GM19395 (cell line): ENCODE measurements around the gene KIFC3.
"Not testable (repeated sequence)": the region's sequence is repeated elsewhere in the genome, so short reads cannot be mapped to it uniquely, and the experiment has no call there.

Experiments used
- ATAC-seq: cut with Tn5 transposase; IDR thresholded peaks from one replicate; pipeline ENCODE4 v1.9.1; 2021; ENCODE audit warnings: mild to moderate bottlenecking, moderate library complexity; ENCODE audit not compliant: unreplicated experiment

The KIFC3 gene

DNA sequence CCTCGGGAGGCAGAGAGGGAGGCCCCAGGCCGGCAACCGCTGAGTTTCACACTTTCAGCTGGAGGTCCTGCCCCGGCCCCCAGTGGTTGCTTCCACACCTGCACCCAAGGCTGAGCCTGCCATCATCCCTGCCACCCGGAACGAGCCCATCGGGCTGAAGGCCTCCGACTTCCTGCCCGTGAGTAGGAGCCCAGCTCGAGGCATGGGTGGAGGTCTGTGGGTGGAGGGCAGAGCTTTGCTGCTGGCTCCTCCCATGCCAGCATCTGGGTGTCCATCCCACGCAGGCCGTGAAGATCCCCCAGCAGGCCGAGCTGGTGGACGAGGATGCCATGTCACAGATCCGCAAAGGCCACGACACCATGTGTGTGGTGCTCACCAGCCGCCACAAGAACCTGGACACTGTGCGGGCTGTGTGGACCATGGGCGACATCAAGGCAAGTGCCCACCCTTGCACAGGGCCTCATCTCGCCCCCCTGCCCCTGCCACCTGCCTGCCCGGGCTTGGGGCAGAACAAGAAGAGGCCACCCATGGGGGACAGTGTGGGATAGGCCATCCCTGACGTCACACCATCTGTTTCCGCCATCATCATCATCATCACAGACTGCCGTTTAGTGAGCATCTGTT lies 47.1 kb downstream of the KIFC3 start:
- ATAC-seq = no peak

DNA sequence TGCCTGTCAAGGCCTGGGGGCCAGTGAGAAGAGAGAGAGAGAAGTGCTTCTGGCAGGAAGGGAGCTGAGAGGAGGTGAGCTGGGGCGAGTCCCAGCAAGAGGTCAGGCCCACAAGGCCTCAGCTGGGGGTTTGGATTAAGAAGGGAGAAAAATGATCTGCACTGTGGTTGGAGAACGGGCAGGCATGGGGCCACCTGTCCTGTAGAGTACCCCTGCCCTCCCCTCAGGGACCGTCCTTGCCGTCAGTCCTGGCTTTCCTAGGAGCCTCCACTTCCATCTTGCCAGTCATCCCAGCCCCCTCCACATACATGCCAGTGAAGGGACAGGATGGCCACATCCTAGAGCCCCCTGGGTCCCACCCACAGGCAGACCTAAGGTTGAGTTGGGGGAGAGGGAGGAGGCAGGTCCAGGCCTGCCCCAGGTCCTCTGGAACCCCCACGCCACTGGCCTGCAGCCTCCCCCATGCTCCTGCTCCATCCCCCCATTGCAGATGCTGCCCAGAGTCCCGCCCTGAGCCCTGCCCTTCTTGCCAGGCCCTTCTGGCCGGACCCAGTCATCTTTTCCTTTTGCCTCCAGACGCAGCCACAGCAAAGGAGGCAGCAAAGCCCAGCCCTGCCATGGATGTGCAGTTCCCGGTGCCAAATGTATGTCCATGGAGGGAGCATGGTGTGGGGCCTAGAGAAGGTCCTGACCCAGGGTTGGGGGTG lies 47.8 kb downstream of the KIFC3 start:
- ATAC-seq = no peak

DNA sequence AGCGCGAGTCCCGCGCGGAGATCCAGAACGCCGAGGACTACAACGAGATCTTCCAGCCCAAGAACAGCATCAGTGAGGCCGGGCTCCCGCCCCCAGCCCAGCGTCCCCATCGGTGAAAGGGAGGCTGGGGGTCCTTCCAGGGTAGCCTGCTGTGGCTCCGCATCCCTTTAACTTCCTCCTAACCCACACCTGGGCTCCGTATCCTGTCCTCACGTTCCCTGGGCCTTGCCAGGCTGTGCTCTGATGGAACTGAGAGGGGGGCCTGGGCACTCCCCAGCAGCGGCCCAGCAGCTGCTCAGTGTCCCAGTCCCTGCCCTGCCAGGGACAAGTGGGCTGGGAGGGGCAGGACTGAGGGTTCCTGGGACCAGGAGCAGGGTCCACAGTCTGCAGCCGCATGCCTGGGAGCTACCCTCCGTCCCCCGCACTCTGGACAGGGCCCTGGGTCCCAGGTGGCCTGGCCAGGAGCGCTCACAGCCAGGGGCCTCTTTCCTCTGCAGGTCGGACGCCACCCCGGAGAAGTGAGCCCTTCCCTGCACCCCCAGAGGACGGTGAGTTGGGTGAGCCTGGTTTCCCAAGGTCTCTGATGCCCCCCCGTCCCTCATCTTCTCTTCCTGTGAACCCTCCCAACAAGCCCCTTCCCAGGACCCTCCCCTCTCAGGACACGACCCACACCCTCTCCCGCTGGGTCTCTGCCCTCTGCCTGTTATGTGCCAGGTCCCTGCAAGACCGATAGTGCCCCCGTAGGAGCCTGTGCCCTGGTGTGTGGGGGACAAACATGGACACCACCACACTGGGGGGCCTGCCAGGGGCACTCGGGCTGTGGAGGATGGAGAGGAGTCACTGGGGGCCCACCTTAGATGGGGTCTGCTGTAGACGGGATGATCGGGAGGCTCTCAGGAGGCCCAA lies 48.6 kb downstream of the KIFC3 start:
- no peak for ATAC-seq

DNA sequence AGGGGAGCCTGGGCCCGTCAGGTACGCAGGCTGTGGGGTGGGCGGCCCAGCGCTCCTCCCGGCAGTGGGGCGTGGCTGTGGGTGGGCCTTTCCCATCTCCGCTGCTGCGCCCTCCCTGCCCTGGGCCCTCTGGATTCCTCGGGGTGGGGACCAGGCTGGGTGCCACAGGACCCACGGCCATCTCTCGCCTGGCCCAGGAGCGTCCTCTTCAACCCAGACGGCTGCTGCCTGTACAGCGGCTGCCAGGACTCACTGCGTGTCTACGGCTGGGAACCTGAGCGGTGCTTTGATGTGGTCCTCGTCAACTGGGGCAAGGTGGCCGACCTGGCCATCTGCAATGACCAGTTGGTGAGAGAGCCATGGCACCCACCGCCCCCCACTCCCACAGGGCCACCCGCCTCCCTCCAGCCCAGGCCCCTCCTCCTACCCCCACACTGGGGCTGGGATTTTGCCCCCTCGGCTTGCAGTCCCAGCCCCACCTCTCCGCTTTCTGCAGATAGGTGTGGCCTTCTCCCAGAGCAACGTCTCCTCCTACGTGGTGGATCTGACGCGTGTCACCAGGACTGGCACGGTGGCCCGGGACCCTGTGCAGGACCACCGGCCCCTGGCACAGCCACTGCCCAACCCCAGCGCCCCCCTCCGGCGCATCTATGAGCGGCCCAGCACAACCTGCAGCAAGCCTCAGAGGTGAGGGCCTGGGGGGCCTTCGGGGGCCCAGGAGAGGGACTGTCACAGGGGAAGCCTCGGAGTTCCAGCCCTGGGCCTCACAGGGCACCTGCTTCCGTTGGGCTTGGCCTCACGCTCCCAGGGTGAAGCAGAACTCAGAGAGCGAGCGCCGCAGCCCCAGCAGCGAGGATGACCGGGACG lies 49.5 kb downstream of the KIFC3 start:
- ATAC-seq = no peak

DNA sequence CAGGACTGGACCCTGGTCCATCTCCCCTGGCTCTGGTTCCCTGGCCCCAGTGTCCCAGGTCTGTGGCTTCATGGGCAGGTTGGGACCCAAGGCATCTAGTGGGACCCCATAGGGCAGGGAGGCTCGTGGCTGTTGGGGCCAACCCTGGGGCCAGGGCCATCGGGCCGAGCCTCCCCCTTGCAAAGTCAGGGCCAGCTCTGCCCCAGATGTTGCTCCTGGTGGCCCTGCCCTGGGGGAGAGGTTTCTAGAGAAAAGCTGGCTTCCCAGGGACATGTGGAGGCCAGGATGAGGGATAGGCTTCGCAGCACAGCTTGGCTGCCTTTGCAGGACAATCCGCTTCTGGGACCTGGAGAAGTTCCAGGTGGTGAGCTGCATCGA lies 50.1 kb downstream of the KIFC3 start:
- ATAC-seq = no peak

DNA sequence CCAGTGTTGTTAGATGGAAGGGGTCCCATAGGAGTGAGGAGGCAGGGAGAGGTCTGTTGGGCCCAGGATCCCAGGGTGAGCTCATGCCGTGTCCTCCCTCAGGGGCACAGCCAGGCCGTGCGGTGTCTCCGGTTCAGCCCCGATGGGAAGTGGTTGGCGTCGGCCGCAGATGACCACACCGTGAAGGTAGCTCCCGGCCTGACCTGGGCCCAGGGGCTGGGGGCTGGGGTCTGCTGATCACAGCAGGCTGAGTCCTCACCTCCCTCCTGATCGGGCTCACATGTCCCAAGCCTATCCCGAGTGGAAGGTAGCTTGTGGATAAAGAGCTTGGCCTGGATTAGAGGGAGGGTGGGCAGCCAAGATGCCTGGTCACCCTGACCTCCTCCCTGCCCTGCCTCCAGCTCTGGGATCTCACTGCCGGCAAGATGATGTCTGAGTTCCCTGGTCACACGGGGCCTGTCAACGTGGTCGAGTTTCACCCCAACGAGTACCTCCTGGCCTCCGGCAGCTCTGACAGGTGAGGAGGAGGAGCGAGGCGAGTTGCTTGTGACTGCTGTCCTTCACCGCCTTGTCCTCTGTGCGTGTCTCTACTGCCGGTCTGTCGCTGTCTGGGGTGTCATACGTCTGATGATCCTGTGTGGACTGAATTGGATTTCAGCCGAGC lies 50.6 kb downstream of the KIFC3 start:
- ATAC-seq = no peak

DNA sequence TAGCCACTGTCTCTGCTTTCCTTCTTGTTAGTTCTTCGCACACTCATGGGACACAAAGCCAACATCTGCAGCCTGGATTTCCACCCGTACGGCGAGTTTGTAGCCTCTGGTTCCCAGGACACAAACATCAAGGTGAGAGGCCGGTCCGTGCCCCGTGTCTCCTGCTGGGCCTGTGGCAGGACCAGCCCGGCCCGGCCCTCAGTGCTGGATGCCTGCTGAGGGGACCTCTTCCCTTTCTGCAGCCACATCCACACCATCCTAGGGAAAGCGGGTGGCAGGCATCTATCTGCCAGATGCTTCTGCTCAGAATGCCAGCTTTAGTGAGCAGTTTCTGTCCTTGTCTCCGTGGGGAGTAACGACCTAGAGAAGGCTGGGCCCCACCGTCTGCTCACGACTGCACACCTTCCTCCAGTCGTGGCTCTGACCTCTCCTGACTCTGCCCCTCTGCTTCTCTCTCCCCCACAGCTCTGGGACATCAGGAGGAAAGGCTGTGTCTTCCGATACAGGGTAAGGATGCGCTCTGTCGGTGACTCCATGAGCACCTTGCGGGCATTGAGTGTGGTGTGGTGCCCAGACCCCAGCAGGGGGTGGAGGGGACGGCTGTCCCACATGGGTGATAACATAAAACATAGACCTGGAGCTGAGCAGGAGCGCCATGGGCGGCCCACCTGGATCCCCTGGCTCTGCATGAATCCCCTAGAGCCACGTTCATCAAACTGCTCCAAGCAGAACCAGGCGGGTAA lies 51.3 kb downstream of the KIFC3 start:
- no peak for ATAC-seq

DNA sequence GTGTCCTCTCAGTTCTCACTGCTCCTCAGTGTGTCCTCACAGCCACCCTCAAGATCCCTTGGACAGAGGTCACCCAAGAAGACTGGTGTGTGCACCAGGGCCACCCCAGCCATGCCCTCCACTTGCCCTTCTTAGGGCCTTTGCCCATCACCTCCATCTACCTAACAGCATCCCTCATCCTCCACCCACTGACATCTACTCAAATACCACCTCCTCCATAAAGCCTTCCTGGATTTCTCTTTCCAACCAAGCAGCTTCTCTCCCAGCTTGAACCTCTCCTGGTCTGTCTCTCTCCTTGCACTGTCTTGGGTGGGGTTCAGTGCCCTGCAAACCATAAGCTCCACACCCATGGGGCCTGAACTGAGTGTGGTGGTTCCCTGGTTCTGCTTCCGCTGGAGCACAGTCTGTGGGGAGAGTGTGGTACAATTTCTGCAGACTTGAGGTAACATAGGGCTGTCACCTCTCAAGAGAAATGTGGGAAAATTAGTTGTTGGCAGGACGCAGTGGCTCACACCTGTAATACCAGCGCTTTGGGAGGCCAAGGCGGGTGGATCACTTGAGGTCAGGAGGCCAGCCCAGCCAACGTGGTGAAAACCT lies 52.3 kb downstream of the KIFC3 start:
- ATAC-seq = no peak

DNA sequence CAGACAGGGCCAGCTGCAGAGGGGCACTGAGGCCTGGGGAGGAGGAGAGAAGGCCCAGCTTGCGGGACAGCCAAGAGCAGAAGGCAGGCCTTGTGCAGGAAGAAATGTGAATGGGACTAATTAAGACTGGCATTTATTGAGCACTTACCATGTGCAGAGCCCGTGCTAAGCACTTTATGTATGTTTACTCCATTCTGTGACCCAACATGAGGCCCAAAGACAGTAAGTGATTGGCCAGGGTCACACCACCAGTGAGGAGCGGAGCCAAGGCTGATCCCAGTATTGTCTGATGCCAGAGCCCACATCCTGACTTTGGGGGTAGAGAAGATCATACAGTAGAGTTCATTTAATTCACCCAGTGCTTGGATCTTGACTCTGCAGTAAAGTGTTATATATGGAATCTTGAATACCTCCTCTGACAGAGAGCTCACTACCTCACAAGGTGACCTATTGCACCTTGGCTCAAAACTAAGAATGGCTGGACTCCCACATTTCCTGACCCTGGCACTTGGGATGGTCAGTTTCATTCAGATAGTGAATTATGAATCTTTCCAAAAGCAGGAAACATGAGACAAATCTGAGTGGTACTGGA lies 53.1 kb downstream of the KIFC3 start:
- ATAC-seq = no peak

DNA sequence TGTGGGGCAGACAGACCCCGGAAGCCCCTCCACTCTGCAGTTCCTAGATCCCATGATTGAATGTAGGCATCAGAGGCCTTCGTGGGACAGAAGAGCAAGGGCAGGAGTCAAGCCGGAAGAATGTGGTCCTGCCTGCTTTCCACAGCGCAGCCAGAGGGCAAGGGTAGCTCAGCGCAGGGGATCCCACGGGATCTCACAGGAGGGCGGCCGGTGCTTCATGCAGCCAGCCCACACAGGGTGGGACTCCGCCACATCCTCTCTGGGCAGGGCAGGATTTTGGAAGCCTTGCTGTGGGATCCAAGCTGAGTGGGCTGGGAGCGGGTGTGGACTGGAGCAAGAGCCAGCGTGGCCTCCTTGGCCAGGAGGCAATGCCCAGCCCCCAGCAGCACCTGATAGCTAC lies 53.7 kb downstream of the KIFC3 start:
- no peak for ATAC-seq

DNA sequence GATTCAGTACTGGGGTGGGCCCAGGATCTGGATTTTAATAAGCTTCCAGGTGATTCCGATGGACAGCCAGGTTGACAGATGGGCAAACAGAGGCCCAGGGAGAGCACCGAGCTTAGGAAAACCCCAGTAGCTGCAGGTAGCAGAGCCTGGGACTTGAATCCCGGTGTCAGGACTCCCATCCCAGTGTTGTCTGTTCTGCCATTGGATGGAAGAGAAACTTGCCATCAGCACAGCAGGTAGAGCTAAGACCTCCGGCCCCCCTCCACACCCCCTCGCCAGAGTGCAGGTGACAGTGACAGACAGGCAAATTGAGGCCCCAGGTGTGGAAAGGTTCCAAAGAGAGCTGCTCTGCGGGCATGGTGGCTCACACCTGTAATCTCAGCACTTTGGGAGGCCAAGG lies 54.3 kb downstream of the KIFC3 start:
- ATAC-seq = no peak

DNA sequence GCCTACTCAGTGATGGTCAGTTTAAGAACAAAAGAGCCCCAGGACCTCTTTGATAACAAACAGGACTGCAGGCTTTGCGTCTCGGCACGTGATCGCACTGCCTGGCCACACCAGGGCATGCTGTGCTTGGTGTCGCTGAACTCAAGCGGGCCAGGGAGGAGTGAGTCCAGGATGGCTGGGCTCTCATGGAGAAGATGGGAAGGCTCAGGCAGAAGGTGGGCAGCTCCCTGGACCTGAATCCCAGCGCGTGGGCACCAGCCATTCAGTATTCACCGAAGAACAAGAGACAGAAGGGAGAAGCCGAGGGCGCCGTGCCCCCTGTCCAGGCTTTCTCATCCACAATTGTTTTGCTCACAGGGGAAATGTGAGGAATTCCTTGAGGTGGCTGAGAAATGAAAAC lies 54.8 kb downstream of the KIFC3 start:
- ATAC-seq = no peak

DNA sequence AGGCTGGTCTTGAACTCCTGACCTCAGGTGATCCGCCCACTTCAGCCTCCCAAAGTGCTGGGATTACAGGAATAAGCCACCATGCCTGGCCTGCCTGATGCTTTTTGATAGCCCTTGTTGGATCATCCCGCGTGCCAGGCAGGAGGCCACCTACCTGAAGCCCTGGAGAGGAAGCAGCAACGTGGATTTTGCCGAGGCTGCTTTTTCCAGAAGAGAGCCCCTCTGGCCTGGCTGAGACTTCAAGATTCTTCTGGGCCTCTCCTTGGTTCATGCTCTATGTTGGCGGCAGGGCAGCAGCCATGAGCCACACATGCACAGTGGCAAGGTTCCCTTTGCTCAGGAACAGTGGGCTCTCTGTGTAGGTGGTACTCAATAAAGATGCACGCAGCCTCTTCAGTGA lies 55.2 kb downstream of the KIFC3 start:
- ATAC-seq = no peak

DNA sequence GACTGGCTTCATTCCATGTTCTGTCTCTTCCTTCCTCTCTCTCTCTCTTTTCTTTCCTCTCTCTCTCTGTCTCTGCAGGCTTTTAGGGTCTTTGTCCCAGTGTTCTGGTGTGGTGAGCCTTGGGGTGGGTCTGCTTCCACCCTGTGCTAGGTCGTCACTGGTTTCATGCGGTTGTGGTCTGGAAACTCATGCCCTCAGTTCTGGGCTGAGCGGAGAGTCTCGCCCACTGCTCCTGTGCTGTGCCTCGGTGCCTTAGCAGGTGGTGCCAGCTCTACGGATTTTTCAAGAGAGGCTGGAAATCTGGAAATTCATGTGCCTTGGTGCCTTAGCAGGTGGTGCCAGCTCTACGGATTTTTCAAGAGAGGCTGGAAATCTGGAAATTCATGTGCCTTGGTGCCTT lies 56.0 kb downstream of the KIFC3 start:
- ATAC-seq = not testable (repeated sequence)

DNA sequence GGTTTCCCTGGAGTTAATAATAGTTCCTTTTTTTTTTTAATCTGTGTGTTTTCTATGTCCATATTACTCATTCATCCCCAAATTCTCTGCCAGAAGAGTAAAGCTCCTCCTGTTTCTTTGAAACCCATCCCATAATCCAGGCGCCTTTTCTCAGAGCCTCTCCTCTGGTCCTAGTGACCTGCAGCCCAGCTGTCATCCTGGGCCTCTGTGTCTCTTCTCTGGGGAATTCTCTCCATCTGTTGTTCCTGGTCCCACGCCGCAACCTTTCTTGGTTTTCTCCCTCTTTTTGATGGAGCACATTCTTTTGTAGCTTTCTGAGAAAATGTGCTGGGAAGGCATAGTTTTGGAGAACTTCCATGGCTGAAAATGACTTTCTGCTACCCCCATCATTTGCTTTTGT lies 56.5 kb downstream of the KIFC3 start:
- ATAC-seq = no peak

DNA sequence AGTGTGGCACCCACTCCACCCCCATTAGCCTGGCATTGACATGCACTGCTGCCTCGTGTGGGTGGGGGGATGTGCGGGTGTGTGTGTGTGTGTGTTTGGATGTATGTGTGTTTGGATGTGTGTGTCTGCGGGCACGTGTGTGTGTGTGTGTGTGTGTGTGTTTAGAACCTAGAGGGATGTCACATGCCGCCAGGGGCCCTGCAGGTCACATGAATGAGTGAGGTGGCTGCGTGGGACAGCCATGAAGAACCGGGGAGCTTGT lies 57.7 kb downstream of the KIFC3 start:
- no peak for ATAC-seq

DNA sequence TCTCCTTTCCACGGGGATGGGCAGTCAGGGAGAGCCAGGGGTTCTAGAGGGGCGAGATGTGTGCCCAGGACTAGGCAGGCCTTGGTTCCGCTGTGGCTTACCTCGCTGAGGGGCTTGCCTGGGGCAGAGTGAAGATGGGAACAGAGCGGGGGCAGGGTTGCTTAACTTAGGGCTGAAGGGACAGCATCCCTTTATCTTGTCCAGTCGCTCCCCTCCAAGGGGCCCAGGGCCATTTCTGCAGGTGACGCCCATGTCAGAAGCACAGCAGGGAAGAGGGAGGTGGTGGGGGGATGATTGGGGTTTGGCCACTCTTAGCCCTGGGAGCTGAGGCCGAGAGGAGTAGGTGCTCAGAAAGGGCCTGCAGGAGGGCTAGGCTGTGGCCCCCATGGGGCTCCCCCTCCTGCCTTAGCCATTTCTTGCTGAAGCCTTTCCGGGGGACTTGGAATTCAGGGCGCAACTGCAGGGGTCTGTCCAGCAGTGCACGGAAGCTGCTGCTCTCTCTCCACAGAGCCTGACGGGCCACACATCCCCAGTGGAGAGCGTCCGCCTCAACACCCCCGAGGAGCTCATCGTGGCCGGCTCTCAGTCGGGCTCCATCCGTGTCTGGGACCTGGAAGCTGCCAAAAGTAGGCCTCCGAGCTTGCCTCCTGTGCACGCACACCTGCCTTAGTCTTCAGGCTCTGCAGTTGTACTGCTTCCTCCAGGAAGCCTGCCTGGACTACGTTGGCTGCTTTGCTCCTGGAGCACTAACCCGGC lies 58.2 kb downstream of the KIFC3 start:
- ATAC-seq = no peak

DNA sequence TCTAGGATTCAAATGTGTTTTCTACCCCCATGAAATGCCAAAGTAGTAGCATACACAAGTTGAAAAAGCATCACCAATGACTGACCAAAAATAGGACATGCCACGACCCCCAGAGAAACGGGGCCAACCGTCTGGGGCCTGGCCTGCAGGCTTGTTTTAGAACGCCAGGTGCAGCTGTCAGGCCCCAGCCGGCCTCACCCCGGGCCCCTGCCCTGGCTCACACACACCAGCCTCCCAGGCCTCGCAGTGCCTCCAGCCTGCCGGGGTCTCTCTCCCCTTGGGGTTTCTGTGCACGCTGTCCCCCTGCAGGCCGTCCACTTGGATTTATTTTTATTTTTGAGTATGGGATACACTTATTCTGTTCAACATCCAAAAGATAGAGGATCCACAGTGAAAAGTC lies 58.8 kb downstream of the KIFC3 start:
- no peak for ATAC-seq

DNA sequence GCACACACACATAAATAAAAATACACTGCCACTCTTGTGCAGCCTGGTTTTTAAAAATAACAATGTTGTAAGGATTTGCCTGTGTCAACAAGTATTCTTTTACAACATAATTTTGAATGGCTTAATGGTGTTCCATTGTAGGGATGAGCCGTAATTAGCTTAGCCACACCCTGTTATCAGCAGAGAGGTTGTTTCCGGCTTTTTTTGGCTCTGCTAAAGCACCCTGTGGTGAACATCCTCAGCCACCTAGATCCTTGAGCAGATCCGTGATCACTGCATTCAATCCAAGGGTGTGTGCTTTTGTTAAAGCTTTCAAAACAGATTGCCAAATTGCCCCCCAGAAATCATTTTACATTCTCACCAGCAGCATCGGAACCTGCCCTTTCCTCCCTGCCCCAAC lies 59.7 kb downstream of the KIFC3 start:
- no peak for ATAC-seq
